MM.1S (cell line): ENCODE measurements around the gene C12orf60.

ENCODE experiments used
- CTCF ChIP-seq: fragments of 300-600 bp; sonication (generic); IDR thresholded peaks from 2 replicates; pipeline ENCODE4 v1.5.1; 2016; ENCODE audit warnings: antibody characterized with exemption, low read length, mixed read lengths
- EZH2 ChIP-seq: fragments of 300-600 bp; sonication (generic); optimal IDR thresholded peaks from 2 replicates; pipeline ENCODE3; 2017; ENCODE audit warnings: low read depth, mild to moderate bottlenecking, antibody characterized with exemption, low read length, mixed read lengths

GRCh38 chr12:14781563-14781962 lies 21.9 kb upstream of the C12orf60 start:
- no peak for TF ChIP-seq EZH2
- TF ChIP-seq CTCF, result no peak
